ENCODE measurements around the gene SLC29A1. TPM values are rescaled to one million over a fixed set of nuclear protein-coding genes. Genes with fewer than 3 reads are reported as not detected.

SLC29A1 gene
- polyA plus RNA-seq, 2 of the 4 experiments (the other 2 are of a cell fraction) = 45.6 to 72.3 TPM

- ATAC-seq (no peak), FAIRE-seq (no peak), DNase-seq (ENCODE audit: low read depth in 1 of 2, low spot score in 1 of 2) (no peak)
- TF ChIP-seq PHF8 (IDR thresholded peaks at IDR 0.05; ENCODE audit: borderline replicate concordance, low read depth) (no peak), CTCF (IDR thresholded peaks at IDR 0.05) (no peak), CHD4 (IDR thresholded peaks at IDR 0.05; ENCODE audit: borderline replicate concordance) (no peak), EHMT2 (IDR thresholded peaks at IDR 0.05; ENCODE audit: low read depth) (no peak), RAD21 (conservative IDR thresholded peaks at IDR 0.05 in 1 of 2, IDR thresholded peaks at IDR 0.05 in 1 of 2) (no peak), MAX (IDR thresholded peaks at IDR 0.05) (no peak), HOXA7 (CRISPR knock-in tag; IDR thresholded peaks at IDR 0.05) (no peak), HEYL (CRISPR knock-in tag; IDR thresholded peaks at IDR 0.05) (no peak), TFCP2L1 (CRISPR knock-in tag; IDR thresholded peaks at IDR 0.05) (no peak), POLR2A (IDR thresholded peaks at IDR 0.05; ENCODE audit: low read length) (no peak), GATA3 (IDR thresholded peaks at IDR 0.05; ENCODE audit: borderline replicate concordance) (no peak), NPAS2 (CRISPR knock-in tag; IDR thresholded peaks at IDR 0.05; ENCODE audit: borderline replicate concordance) (no peak), ZFP36 (IDR thresholded peaks at IDR 0.05; ENCODE audit: borderline replicate concordance, partially characterized antibody) (no peak), NFE2L2 (conservative IDR thresholded peaks at IDR 0.05; ENCODE audit: low read length) (no peak), HOXB13 (CRISPR knock-in tag; IDR thresholded peaks at IDR 0.05; ENCODE audit: low read depth) (no peak), ZNF302 (CRISPR knock-in tag; IDR thresholded peaks at IDR 0.05) (no peak), E2F6 (IDR thresholded peaks at IDR 0.05; ENCODE audit: borderline replicate concordance, low read depth) (no peak)
- Histone ChIP-seq H3K9me3 (no peaks in the 10 kb centered on the region), H3K4me1 (peaks cover 42% of the 10 kb centered on the region), H3K4me2 (peak overlapping the region; percentile 85; the same call in 2 of the 3 replicates), H3K4me3 (no peak overlapping the region), H3K27ac (peak overlapping the region in 1 of 2 experiments; percentile 57; a peak in 1 of 6 replicates)
- WGBS (ENCODE audit: missing lambda C conversion rate) = 92% methylated on average over 9 of the region's 16 CpGs
- CTCF ChIA-PET = interaction anchor here (0.7 to 2.3 kb wide), 4 partner anchors 17 to 45 kb away, joined by 3 to 7 read pairs (median 4); no protein-coding TSS in a partner anchor
- POLR2A ChIA-PET = no interaction called here
Observed at GRCh38 chr6:44217332-44218143, 5.9 kb upstream of the SLC29A1 start.

GRCh38 chr6:44219053-44219814, 4.2 kb upstream of the SLC29A1 start:
- Histone ChIP-seq H3K4me1 (peaks cover 48% of the 10 kb centered on the region), H3K4me3 (peak overlapping the region; percentile 51), H3K9me3 (no peaks in the 10 kb centered on the region), H3K4me2 (peak overlapping the region; percentile 85), H3K27ac (peak overlapping the region; percentile 77 to 92)
- DNase-seq (ENCODE audit: low read depth in 1 of 2, low spot score in 1 of 2) = peak; percentile 40 to 57
- CTCF ChIA-PET = interaction anchor here (0.6 to 1.3 kb wide), 3 partner anchors 9 to 141 kb away, joined by 3 to 8 read pairs (median 4); no protein-coding TSS in a partner anchor
- FAIRE-seq = no peak
- POLR2A ChIA-PET = interaction anchor here (0.9 to 1.4 kb wide), 3 partner anchors 16 to 92 kb away, joined by 4 to 10 read pairs (median 5); partner anchors contain the start of genes HSP90AB1, MRPL14 and TMEM63B
- WGBS (ENCODE audit: missing lambda C conversion rate) = 2% methylated on average over 12 of the region's 45 CpGs
- ATAC-seq = peak; percentile 61 to 78
- TF ChIP-seq KDM1A (IDR thresholded peaks at IDR 0.05; ENCODE audit: low read depth) (no peak), RCOR1 (IDR thresholded peaks at IDR 0.05; ENCODE audit: low read depth, low read length) (no peak), RFX5 (IDR thresholded peaks at IDR 0.05) (no peak), TFCP2L1 (CRISPR knock-in tag; IDR thresholded peaks at IDR 0.05) (no peak), HMGXB4 (CRISPR knock-in tag; IDR thresholded peaks at IDR 0.05; ENCODE audit: borderline replicate concordance) (no peak), SMC3 (IDR thresholded peaks at IDR 0.05) (no peak), EHMT2 (IDR thresholded peaks at IDR 0.05; ENCODE audit: low read depth) (no peak), HEYL (CRISPR knock-in tag; IDR thresholded peaks at IDR 0.05) (no peak), CEBPB (IDR thresholded peaks at IDR 0.05) (no peak), CBX2 (IDR thresholded peaks at IDR 0.05; ENCODE audit: borderline replicate concordance, low read depth) (no peak), ZSCAN20 (CRISPR knock-in tag; IDR thresholded peaks at IDR 0.05) (no peak), BCL3 (IDR thresholded peaks at IDR 0.05) (0 out of 3 replicates have a peak, but pooled peaks have one; percentile 42), MAZ (IDR thresholded peaks at IDR 0.05; ENCODE audit: borderline replicate concordance, low read depth, low read length) (no peak), CBX8 (IDR thresholded peaks at IDR 0.05) (no peak), ZNF302 (CRISPR knock-in tag; IDR thresholded peaks at IDR 0.05) (no peak), HOXA7 (CRISPR knock-in tag; IDR thresholded peaks at IDR 0.05) (no peak), MAX (IDR thresholded peaks at IDR 0.05) (peak; percentile 47; the same call in 1 of the 2 replicates), POLR2AphosphoS2 (conservative IDR thresholded peaks at IDR 0.05; ENCODE audit: low read length) (no peak)
